NCI-H748 (cell line): ENCODE measurements around the gene CDKN2B.
"Not testable (repeated sequence)": the region's sequence is repeated elsewhere in the genome, so short reads cannot be mapped to it uniquely, and the experiment has no call there.

Source experiments
- DNase-seq: peaks from one replicate; lab custom pipeline; 2025; ENCODE audit not compliant: unreplicated experiment; lab: John Stamatoyannopoulos, UW

Gene CDKN2B, protein sequence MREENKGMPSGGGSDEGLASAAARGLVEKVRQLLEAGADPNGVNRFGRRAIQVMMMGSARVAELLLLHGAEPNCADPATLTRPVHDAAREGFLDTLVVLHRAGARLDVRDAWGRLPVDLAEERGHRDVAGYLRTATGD

DNA sequence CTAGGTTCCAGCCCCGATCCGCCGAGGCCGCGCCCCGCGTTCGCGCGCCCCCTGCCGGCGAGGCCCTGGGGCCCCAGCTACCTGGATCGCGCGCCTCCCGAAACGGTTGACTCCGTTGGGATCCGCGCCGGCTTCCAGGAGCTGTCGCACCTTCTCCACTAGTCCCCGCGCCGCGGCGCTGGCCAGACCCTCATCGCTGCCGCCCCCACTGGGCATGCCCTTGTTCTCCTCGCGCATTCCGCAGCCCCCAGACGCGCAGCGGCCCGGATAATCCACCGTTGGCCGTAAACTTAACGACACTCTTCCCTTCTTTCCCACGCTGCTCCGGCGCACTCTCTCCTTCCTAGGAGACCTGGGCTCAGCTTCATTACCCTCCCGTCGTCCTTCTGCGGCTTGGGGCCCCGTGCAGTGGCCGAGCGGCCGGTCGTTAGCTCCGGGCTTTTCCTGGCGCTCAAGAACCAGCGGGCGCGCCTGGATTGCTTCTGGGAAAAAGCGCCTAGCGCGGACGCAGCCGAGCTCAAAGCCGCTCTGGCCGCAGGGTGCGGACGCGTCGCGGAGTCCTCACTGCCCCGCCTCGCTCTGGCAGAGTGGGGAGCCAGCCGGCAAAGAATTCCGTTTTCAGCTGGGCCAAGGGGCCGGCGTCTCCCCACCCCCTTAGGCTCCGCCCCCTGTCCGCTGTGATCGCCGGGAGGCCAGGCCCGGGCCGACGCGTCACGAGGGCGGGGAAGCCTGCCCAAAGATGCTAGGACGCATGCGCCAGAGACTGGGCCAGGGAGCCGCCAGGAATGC, at the start of gene CDKN2B:
Gene CDKN2B (minus strand): TSS at position 589 of the 789 bp plus-strand sequence. CDS start 352 bp downstream, at position 237.
- peak; percentile 96 for DNase-seq

DNA sequence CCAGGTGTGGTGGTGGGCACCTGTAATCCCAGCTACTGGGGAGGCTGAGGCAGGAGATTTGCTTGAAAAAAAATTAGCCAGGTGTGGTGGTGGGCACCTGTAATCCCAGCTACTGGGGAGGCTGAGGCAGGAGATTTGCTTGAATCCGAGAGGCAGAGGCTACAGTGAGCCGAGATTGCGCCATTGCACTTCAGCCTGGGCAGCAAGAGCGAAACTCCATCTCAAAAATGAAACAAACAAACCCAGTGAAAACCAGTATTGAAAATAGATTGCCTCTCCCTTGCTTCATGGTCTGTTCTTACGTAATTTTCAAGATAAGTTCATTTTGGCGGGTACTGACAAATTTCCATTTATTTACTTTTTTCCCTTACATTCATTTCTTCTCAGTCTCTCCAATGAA, 48.9 kb upstream of the CDKN2B start:
- not testable (repeated sequence) for DNase-seq

DNA sequence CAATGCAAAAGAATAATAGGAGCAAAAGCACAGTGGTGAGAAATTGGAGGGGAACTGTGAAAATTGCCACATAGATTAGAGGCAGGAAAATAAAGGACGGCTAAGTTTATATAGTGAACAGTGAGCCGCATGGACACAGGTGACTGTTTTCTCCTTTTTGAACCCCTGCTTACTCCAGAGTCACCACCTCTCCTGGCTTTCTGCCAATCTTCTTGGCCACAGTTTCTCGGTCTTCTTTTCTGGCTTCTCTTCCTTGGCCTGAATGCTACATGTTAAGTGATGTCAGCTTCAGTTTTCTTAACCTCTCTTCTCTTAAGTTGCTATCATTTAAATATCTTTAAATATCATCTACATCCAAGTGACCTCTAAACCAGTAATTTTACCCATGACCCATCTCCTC, 47.3 kb upstream of the CDKN2B start:
- no peak for DNase-seq

DNA sequence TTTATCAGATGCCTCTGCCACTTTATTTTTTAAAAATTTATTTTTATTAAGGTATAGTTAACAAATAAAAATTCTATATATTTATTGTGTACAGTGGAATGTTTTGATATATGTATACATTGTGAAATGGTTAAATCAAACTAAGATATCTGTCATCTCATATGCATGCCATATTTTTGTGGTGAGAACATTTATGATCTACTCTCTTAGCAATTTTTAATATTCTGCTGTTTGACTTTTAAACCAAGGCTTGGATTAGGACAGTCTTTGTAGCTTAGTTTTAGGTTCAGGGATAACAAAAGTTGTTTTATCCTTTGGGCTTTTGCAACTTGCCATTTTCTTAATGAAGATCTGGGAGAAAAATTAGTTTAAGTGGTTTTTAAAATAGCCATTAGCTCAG, 46.0 kb upstream of the CDKN2B start:
- DNase-seq = no peak

DNA sequence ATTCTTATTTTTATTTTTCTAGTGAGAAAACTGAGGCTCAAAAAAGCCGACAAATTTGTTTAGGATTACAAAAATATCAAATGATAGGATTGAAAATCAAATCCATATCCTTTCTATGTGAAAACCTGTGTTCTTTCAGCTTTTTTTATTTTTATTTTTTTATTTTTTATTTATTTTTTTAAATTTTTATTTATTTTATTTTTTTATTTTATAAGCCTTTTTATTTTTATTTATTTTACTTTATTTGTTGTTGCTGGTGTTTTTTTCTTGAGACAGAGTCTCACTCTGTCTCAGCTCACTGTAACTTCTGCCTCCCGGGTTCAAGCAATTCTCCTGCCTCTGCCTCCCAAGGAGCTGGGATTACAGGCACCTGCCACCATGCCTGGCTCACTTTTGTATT, 45.4 kb upstream of the CDKN2B start:
- no peak for DNase-seq

DNA sequence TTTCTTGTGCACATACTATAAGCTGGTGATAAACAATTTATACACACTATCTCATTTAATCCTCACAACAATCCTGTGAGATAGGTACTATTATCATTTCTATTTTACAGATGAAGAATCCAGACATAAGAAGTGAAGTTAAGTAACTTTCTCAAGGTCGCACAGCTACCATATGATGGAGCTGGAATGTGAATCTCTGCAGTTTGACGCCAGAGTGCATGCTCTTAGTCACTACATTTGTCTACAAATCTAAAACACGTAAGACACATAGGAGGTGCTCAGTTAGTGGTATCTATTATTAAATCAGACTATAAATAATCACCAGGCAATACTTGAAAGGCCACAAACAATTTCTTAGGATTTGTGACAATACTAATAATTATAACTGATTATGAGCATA, 45.0 kb upstream of the CDKN2B start:
- no peak for DNase-seq

DNA sequence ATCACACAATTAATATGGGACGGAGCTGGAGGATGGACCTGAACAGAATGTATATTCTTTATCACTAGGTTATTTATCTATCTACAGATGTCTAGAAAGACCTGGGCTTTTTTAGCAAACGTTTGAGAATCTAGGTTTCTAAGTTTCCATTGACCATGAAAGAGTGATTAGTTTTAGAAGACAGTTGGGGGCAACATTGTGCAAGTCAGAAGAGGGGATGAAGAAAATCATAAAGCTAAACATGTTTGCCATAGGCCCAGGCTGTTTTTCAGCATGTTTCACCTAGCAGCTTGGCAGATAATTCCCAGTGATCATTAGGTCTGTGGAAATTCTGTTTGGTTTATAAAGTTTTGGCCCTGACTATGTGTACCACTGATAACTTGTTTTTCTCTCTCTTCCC, 44.1 kb upstream of the CDKN2B start:
- no peak for DNase-seq

DNA sequence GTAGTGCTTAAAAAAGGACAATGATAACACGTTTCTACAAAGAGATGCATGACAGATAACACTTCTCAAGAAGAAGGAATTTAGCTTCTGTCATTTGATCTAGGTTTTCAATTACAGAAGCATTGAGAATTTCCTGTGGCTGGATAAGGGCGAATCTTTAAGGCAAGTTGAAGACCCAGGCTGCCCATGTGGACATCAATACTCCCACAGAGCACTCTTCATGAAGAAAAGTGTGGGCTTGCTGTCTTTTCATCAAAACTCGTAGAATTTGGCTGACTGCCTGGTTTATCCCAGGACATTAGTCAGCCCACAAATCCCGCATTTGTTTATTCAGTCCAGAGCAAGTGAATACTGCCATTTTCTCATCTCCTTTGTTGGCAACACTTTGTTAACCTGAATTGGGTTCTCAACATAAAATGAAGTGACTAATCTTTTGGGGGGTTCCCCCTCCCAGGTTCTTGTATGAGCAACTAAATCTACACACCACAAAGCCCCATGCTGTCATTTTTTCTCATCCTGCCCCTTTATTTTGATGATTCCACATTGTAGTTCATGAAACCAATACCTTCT, 43.4 kb upstream of the CDKN2B start:
- no peak for DNase-seq

DNA sequence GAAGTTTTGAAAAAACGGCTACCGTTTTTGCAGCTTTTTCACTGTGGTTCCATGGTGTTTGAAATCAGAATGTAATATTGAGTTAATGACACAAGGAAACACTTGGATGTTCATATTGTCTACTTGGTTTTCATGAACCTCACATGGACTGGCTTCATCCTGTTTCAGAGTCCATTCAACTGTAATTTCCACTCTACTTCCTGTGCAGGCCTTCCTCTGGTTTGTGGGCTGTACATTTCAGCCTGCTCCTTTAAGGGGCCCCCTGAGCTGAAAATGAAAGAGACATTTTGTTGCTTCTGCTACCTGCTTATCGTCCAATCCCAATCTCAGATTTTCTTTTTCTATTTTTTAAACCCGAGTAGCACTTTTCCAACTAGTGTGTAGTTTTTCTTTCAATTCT, 41.8 kb upstream of the CDKN2B start:
- DNase-seq = no peak

DNA sequence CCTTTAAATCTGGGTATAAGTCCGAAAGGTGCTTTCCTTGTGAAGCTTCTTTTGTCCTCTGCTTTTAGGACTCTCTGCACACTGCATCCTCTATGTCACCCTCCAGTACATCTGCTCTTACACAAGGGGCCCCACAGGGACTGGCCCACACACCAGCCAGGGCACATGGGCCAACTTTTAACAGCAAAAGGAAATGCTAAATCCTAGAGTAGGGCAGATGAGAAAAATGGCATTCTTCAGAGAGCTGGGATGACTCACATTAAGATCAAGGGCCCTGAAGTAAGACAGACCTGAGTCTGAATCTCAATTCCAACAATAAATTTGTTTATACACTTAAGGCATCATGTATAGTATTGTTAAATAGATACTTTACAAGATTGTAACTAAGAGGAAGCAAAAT, 40.3 kb upstream of the CDKN2B start:
- no peak for DNase-seq

DNA sequence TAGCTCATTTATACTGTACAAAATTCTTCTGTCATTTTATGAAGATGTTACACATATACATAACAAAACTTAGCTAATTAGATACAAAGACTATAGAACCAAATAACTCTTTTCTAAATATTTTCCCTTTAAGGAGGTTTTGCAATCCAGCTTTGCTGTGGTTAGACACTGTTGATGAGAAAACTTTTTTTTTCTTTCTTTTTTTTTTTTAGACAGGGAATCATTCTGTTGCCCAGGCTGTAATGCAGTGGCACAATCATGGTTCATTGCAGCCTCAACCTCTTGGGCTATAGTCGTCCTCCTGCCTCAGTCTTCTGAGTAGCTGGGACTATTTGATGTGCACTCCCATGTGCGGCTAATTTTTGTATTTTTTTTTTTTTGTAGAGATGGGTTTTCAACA, 38.5 kb upstream of the CDKN2B start:
- DNase-seq = no peak

DNA sequence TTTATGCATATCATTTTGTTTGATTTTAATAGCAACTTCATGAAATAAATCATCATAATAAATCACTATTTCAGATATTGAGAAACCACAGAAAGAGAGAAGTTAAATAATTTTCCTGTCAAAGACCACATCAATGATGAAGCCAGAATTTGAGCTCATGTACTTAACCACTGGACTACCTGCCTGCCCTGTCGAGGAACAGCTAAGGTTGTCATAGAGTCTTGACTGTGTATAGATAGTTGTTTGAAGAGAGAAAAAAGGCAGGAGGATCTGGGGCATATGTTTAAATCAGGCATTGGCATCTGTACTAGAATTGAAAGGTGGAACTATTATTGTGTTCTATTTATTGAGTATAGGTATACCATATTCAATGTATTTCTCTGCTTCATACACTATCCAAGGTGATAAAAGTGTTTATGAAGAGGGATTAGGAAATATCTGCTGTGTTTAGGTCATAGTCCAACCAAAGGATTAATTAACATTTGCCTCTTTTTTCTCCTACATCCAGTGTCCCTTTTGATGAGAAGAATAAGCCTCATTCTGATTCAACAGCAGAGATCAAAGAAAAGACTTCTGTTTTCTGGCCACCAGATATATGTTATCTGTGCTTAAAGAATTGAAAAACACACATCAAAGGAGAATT, 37.3 kb upstream of the CDKN2B start:
- no peak for DNase-seq

DNA sequence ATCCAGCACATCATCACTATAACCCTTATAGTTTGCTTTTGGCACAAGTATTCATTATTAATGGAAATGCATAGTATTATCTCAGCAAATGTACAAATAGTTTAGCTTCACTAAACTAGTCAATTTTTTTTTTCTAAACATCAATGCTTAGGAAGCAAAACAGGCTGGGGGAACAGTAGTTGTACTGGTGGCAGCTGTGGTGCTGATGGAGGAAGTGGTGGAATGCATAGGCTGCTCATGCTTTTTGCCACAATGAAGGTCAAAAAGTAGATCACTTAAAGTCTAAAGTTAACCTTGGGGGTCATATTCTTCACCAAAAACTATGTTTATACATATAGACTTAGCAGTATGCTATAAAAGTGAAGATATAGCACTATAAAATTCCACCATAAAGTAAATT, 36.3 kb upstream of the CDKN2B start:
- DNase-seq = no peak

DNA sequence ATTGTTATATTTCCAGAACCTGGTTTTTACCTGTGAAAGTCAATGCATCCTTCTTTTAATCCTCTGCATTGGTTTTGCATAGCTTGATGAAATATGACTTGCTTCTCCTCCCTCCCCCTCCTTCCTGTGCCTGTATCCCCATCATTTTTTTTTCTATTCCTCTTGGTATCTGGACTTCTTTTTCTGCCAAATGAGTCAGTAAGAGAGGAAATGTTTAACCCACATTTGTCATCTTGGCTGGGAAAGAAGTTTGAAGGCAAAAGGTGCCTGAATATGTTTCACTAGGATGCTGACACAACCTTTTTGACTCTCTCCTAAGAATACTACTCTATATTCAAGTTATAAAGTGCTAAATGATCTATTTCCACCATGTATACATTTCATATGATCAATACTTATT, 35.5 kb upstream of the CDKN2B start:
- no peak for DNase-seq

DNA sequence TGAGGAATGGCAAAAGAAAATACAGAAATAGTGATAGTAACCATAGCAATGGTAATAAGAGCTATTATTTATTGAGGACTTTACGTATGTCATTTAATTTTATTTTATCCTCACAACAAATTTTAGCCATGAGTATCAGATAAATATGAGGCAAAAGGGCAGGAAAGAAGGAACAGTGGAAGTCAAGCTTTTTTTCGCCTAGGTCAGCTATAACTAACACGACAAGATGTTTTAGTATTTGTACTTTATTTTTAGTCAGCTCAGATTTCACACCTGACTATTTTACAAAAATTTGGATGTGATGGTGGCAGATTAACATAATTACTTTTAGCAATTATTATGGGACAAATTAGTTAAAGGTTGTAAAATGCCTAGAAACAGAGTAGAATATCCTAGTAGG, 34.8 kb upstream of the CDKN2B start:
- DNase-seq = no peak

DNA sequence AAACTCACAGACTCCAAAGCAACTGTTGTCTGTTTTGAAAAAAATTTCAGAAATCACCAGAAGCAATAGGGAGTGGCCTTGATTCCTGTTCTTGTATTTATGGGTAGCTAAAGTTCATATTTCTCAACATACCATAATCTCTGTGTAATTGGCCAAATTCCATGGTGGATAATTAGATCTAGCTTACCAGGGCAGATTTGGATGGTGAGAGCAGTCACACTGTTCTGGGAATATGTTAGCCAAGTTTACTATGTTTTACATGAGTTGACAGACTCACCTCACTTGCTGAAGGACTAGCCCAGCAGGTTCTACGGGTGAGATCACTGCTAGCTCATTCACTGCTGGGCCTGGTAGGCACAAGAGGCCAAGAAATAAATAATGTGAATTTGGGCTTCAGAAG, 32.7 kb upstream of the CDKN2B start:
- peak; percentile 13 for DNase-seq

DNA sequence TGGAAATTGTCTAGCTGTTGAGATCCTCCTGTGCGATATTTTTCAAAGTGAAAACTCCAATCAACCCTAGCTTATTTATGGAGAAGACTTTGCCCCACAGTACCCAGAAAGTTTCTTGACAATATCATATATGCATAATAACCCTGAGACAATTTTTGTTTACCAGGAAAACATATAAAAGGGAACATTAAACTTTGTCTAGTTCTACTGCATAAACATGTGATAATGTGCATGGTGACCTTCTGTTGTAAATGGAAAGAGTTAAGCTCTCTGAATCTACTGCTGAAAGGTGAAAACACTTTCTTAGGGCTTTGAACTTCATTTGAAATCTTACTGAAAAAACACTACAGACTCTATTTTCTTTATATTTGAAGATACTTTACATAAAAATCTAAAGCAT, 32.2 kb upstream of the CDKN2B start:
- no peak for DNase-seq

DNA sequence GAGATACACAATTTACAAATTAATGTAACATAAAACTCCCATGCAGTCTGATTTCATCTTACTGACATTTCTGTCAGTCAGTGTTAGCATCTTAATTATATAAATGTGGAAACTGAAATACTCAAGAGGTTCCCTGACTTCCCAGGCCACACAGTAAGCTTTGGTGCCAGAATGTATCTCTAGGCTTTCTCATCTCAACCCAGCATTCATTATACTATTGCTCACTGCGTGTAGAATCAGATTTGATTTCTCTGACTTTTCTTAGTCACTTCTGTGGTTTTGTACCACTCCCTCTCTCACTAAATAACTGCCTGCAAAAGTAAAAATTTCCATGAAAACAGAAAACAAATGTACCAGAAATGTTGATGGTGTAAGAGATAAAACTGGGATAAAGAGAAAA, 31.7 kb upstream of the CDKN2B start:
- DNase-seq = no peak

DNA sequence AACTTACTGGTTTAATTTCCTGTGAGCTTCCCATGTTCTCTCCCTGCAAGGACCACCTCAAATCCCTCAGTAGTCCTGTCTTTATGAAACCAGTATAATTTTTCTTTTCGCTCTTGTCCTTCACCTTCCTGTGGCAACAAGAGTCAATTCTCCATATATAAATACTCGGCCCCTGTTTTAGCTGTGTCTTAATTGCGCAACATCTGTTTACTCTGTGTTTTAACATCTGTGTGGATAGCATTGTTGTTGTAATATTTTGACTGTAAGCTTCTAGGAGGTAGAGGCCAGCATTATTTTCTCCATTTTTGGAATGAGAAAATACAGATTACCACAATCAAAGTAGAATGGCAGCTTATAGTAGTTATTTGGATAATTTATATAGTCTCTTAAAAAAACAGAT, 30.2 kb upstream of the CDKN2B start:
- DNase-seq = no peak

DNA sequence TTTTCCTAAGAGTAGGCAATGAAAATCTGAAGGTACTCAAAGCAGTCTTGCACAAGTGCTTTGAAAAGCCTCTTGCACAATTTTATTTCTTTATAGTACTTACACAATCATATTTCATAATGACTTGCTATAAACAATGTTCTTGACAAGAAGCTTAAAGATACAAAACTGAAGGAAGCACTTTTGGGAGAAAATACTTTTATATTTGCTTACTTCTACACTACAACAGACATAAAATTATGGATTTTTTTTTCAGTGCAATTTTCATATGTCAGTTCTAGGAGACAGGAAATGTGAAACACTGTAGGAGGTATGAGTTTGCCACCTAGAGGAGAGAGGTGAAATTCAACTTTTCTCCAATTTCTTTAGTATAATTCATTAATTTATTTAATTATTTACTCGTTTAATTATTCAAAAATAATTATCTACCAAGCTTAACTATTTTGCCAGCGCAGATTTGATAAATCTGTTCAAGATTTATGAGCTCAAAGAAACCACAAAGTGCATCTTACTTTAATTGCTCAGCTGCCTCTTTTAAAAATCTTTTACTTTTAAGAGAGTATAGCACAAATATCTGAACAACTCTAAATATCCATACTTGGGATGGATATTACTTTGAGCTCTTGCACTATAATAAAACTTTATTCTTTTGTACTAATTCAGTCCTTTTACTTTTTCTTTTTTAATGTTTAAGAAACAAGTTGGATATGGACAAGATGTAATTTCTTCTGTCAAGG, 29.0 kb upstream of the CDKN2B start:
- peak; percentile 27 for DNase-seq

DNA sequence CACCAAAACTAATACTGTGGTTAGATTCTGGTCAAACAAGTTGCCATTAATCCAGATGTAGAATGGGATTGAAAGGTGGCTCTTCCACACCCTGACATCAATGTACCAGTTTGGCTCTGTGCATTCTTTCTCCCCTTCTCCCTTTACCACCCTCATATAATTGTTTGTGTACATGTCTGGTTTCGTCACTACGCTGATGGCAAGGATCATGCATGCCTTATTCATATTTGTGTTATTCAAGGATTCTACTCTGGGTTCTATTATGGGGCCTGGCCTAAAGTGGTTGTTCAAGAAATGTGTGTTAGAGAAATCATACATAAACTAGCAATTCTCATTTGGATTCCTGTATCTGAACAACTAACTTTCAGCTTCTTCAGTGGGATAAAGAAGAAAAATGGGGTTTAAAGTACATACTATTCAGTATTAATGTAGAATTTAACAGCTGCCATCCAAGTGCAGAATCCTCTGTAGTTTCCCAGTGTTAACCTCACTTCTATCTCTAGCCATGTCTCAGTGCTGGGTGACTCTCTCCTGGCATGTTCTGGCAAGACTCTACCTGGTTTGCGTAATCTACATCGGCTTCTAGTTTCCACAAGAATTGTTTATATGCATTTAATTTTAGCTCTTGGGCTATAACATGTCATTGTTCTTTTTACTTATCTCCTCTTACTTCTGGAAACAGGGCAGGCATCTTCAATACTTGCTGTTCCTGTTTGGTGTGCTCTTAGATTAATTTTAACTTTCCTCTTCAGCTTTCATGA, 27.9 kb upstream of the CDKN2B start:
- DNase-seq = no peak
